Natural killer cell treated with Interleukin-12 subunit alpha and Interleukin-12 subunit beta and Interleukin-15 and Interleukin-18, amount 100 ng/mL, for 72 hours (primary cell): Measurements from ENCODE around the gene ATP6V0A4. TPM values are rescaled to one million over a fixed set of nuclear protein-coding genes. Genes with fewer than 3 reads are reported as not detected.

ENCODE experiments used
- ATAC-seq, 2 donors: fragments of 150-1000 bp; cut with Tn5 transposase in 1 of 2; sonication (Bioruptor Pico), chemical (Tn5 transposase) in 1 of 2; 2 replicates each; pipeline ENCODE4 v1.10.0; 2021
- DNase-seq: peaks from one replicate; pipeline ENCODE4 v3.0.0; 2022; ENCODE audit warnings: low spot score
- H3K27ac Mint-ChIP-seq, 2 donors: 1 replicate in 1 of 2; 2 replicates in 1 of 2; pipeline ENCODE4 v1.8.0; 2022; ENCODE audit warnings: mixed read lengths in 2 of 2, mild to moderate bottlenecking in 1 of 2, moderate library complexity in 1 of 2
- H3K27me3 Mint-ChIP-seq, 2 donors: 1 replicate in 1 of 2; 2 replicates in 1 of 2; pipeline ENCODE4 v1.8.0; 2022; ENCODE audit warnings: mixed read lengths in 2 of 2
- H3K36me3 Mint-ChIP-seq: one replicate; pipeline ENCODE4 v1.8.0; 2022; ENCODE audit warnings: mixed read lengths
- H3K4me1 Mint-ChIP-seq, 2 donors: 1 replicate in 1 of 2; 2 replicates in 1 of 2; pipeline ENCODE4 v1.8.0; 2022; ENCODE audit warnings: low read depth in 2 of 2, mixed read lengths in 2 of 2, mild to moderate bottlenecking in 1 of 2
- H3K4me3 Mint-ChIP-seq: one replicate; pipeline ENCODE4 v1.8.0; 2022; ENCODE audit warnings: mixed read lengths
- H3K9me3 Mint-ChIP-seq: 2 replicates; pipeline ENCODE4 v1.8.0; 2022; ENCODE audit warnings: mixed read lengths
- total RNA-seq, 2 donors: library from RNA; stranded (reverse); gene quantifications; one replicate each; pipeline ENCODE4 v1.2.3, GENCODE V29; 2022

ATP6V0A4 gene
- total RNA-seq, 2 donors from 2014 or later = 0.21 to 0.98 TPM

GRCh38 chr7:138729444-138729843 lies 68.6 kb downstream of the ATP6V0A4 start:
- no peak for ATAC-seq
- Mint-ChIP-seq H3K36me3 (no peaks in the 10 kb centered on the region), H3K4me1 (no peaks in the 10 kb centered on the region), H3K27me3 (peaks cover 0 to 3% of the 10 kb centered on the region in 2 donors), H3K9me3 (no peaks in the 10 kb centered on the region), H3K27ac (no peak overlapping the region), H3K4me3 (no peak overlapping the region)
- no peak for DNase-seq

GRCh38 chr7:138727336-138728099 lies 70.5 kb downstream of the ATP6V0A4 start:
- Mint-ChIP-seq H3K4me1 (no peaks in the 10 kb centered on the region), H3K9me3 (no peaks in the 10 kb centered on the region), H3K36me3 (no peaks in the 10 kb centered on the region), H3K27ac (no peak overlapping the region), H3K27me3 (peaks cover 0 to 3% of the 10 kb centered on the region in 2 donors), H3K4me3 (no peak overlapping the region)
- DNase-seq (no peak), ATAC-seq (no peak)

GRCh38 chr7:138726288-138726687 lies 71.7 kb downstream of the ATP6V0A4 start:
- Mint-ChIP-seq H3K27me3 (peaks cover 0 to 3% of the 10 kb centered on the region in 2 donors), H3K9me3 (no peaks in the 10 kb centered on the region), H3K4me1 (no peaks in the 10 kb centered on the region), H3K27ac (no peak overlapping the region), H3K4me3 (no peak overlapping the region), H3K36me3 (no peaks in the 10 kb centered on the region)
- ATAC-seq = no peak
- DNase-seq = no peak

- ATAC-seq (no peak), DNase-seq (no peak)
- peaks cover 8 to 14% of the 10 kb centered on the region in 2 donors for H3K4me1 Mint-ChIP-seq
- no peak overlapping the region for H3K27ac Mint-ChIP-seq
- peaks cover 16 to 33% of the 10 kb centered on the region in 2 donors for H3K27me3 Mint-ChIP-seq
- H3K4me3 Mint-ChIP-seq = no peak overlapping the region
- H3K36me3 Mint-ChIP-seq = no peaks in the 10 kb centered on the region
- no peaks in the 10 kb centered on the region for H3K9me3 Mint-ChIP-seq
These were observed 77.7 kb downstream of the ATP6V0A4 start for GRCh38 chr7:138720286-138720685.

GRCh38 chr7:138716889-138717288 lies 81.1 kb downstream of the ATP6V0A4 start:
- Mint-ChIP-seq H3K36me3 (no peaks in the 10 kb centered on the region), H3K4me1 (peaks cover 8 to 14% of the 10 kb centered on the region in 2 donors), H3K9me3 (no peaks in the 10 kb centered on the region), H3K4me3 (peak overlapping the region; percentile 62), H3K27me3 (peaks cover 16 to 40% of the 10 kb centered on the region in 2 donors), H3K27ac (no peak overlapping the region)
- ATAC-seq (peak in 1 of 2 donors; percentile 33), DNase-seq (no peak)

- ATAC-seq (no peak), DNase-seq (no peak)
- H3K4me3 Mint-ChIP-seq = no peak overlapping the region
- peaks cover 7 to 8% of the 10 kb centered on the region in 2 donors for H3K4me1 Mint-ChIP-seq
- H3K36me3 Mint-ChIP-seq = no peaks in the 10 kb centered on the region
- no peaks in the 10 kb centered on the region for H3K9me3 Mint-ChIP-seq
- H3K27me3 Mint-ChIP-seq = peaks cover 18 to 33% of the 10 kb centered on the region in 2 donors
- H3K27ac Mint-ChIP-seq = no peak overlapping the region
These were observed 84.8 kb downstream of the ATP6V0A4 start for GRCh38 chr7:138713191-138713590.

- no peaks in the 10 kb centered on the region for H3K9me3 Mint-ChIP-seq
- ATAC-seq (no peak), DNase-seq (no peak)
- no peaks in the 10 kb centered on the region for H3K36me3 Mint-ChIP-seq
- no peak overlapping the region for H3K4me3 Mint-ChIP-seq
- no peak overlapping the region for H3K27ac Mint-ChIP-seq
- peaks cover 2 to 4% of the 10 kb centered on the region in 2 donors for H3K4me1 Mint-ChIP-seq
- H3K27me3 Mint-ChIP-seq = peaks cover 13 to 27% of the 10 kb centered on the region in 2 donors
These were observed 85.3 kb downstream of the ATP6V0A4 start for GRCh38 chr7:138712652-138713051.

- DNase-seq (no peak), ATAC-seq (no peak)
- Mint-ChIP-seq H3K9me3 (no peaks in the 10 kb centered on the region), H3K4me1 (no peaks in the 10 kb centered on the region), H3K4me3 (no peak overlapping the region), H3K36me3 (no peaks in the 10 kb centered on the region), H3K27ac (no peak overlapping the region), H3K27me3 (peaks cover 5 to 9% of the 10 kb centered on the region in 2 donors)
These were observed 87.2 kb downstream of the ATP6V0A4 start for GRCh38 chr7:138710536-138711385.

- ATAC-seq (no peak), DNase-seq (no peak)
- H3K27ac Mint-ChIP-seq = no peak overlapping the region
- no peaks in the 10 kb centered on the region for H3K9me3 Mint-ChIP-seq
- H3K36me3 Mint-ChIP-seq = no peaks in the 10 kb centered on the region
- H3K4me1 Mint-ChIP-seq = peaks cover 0 to 2% of the 10 kb centered on the region in 2 donors
- no peak overlapping the region for H3K4me3 Mint-ChIP-seq
- peaks cover 0 to 5% of the 10 kb centered on the region in 2 donors for H3K27me3 Mint-ChIP-seq
These were observed 92.8 kb downstream of the ATP6V0A4 start for GRCh38 chr7:138705167-138705566.

- Mint-ChIP-seq H3K27me3 (peaks cover 9 to 14% of the 10 kb centered on the region in 2 donors), H3K4me3 (no peak overlapping the region), H3K9me3 (no peaks in the 10 kb centered on the region), H3K4me1 (peaks cover 0 to 2% of the 10 kb centered on the region in 2 donors), H3K36me3 (no peaks in the 10 kb centered on the region), H3K27ac (no peak overlapping the region)
- DNase-seq (no peak), ATAC-seq (peak in 1 of 2 donors; percentile 36)
These were observed 96.5 kb downstream of the ATP6V0A4 start for GRCh38 chr7:138701537-138701923.

GRCh38 chr7:138700857-138701536 lies 97.0 kb downstream of the ATP6V0A4 start, which contains the start of gene SVOPL:
Gene SVOPL (minus strand): TSS chr7:138701362. CDS start chr7:138679045, 22,317 bp downstream.
- Mint-ChIP-seq H3K36me3 (no peaks in the 10 kb centered on the region), H3K27me3 (peaks cover 7 to 14% of the 10 kb centered on the region in 2 donors), H3K9me3 (no peaks in the 10 kb centered on the region), H3K27ac (no peak within 1 kb of the TSS), H3K4me1 (peaks cover 0 to 2% of the 10 kb centered on the region in 2 donors), H3K4me3 (no peak within 1 kb of the TSS)
- no peak for DNase-seq
- ATAC-seq = peak in 1 of 2 donors; percentile 15

GRCh38 chr7:138699661-138700060 lies 98.3 kb downstream of the ATP6V0A4 start:
- H3K4me1 Mint-ChIP-seq = no peaks in the 10 kb centered on the region
- DNase-seq (no peak), ATAC-seq (no peak)
- peaks cover 7 to 14% of the 10 kb centered on the region in 2 donors for H3K27me3 Mint-ChIP-seq
- H3K36me3 Mint-ChIP-seq = no peaks in the 10 kb centered on the region
- no peak overlapping the region for H3K4me3 Mint-ChIP-seq
- no peaks in the 10 kb centered on the region for H3K9me3 Mint-ChIP-seq
- no peak overlapping the region for H3K27ac Mint-ChIP-seq

- Mint-ChIP-seq H3K9me3 (no peaks in the 10 kb centered on the region), H3K27ac (no peak overlapping the region), H3K27me3 (peaks cover 7 to 14% of the 10 kb centered on the region in 2 donors), H3K4me1 (no peaks in the 10 kb centered on the region), H3K4me3 (no peak overlapping the region), H3K36me3 (no peaks in the 10 kb centered on the region)
- no peak for DNase-seq
- ATAC-seq = no peak
These were observed 99.7 kb downstream of the ATP6V0A4 start for GRCh38 chr7:138698281-138698680.
